GM21390 (cell line): Measurements from ENCODE around the gene CD99.
"Not testable (repeated sequence)": the region's sequence is repeated elsewhere in the genome, so short reads cannot be mapped to it uniquely, and the experiment has no call there.

Experiments
- ATAC-seq: cut with Tn5 transposase; IDR thresholded peaks from one replicate; pipeline ENCODE4 v1.9.1; 2021; ENCODE audit not compliant: unreplicated experiment

Gene CD99

DNA sequence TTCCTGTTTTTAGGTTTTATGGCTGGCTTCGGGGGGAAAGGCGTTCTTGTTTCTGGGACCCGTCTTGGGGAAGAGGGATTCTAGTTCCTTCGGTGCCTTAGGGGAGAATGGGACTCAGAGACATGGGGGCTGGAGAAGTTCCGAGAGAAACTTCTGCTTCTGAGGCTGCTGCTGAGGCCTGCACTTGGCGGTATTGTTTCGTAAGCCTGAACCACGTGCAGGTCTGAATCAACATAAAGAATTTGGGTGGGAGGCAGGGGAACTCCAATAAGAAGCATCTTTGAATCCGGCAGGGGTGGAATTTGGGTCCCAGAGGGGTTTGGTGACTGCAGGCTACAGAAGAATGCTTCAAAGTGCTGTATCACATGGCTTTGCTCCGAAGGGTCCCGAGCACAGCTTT is 75.8 kb downstream of the CD99 start:
- no peak for ATAC-seq

- no peak for ATAC-seq
Measured at GRCh38 chrX:2767631-2768455, 76.7 kb downstream of the CD99 start.

DNA sequence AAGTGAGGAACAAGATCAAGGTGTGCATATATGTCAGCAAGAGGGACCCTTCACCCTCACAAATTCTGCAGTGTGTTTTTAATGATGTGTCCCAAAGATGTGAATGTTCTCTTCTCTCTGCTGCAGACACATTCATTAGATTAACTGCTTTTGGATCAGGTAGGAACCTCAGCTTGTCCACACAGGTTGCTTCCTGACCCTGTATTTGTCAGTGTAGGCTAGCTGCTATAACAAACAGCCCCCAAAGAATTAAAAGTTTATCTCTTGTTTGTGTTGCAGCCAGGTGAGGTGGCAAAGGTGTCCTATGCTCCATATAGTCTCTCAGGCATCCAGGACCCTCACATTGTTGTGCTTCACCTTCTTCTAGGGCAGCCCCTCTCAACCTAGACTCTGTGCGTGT is 78.5 kb downstream of the CD99 start:
- no peak for ATAC-seq

DNA sequence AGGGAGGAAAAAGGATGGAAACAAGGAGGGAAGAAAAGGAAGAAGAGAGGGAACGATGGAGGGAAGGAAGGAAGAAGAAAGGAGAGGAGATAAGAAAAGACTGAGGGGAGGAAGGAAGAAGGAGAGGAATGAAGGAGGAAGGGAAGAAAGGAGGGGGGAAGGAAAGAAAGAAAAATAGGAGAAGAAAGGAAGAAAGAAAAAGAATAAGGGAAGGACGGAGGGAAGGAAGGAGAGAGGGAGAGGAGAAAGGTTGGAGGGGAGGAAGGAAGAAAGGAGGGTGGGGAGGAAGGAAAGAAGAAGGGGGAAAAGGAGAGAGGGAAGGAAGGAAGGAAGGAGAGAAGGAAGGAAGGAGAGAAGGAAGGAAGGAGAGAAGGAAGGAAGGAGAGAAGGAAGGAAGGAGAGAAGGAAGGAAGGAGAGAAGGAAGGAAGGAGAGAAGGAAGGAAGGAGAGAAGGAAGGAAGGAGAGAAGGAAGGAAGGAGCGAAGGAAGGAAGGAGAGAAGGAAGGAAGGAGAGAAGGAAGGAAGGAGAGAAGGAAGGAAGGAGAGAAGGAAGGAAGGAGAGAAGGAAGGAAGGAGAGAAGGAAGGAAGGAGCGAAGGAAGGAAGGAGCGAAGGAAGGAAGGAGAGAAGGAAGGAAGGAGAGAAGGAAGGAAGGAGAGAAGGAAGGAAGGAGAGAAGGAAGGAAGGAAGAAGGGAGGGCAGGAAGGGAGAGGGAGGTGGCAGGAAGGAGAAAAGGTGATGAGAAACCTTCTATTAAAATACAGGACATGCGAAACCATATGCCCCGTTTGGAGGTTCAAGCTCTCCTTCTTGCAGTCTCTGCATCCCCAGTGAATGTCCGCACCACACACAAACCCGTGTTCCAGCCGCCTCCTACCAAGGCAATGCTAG is 82.3 kb downstream of the CD99 start:
- not testable (repeated sequence) for ATAC-seq

DNA sequence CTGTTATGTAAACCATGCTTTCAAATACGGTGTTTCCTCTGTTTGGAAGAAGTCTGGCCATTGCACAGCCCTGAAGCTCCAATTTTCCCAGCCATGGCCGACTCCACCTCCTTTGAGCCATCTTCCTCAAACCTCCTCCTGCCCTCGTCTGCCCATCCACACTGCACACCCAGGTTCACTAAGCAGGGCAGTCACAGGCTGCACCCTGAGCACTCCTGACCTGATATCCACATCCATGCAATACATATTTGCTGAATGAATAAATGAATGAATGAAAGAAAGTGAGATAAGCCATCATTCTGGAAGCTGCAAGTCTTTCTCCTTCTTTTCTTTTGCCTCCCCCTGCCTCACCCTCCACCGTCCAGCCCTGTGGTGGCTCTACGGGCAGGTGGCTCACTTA is 83.0 kb downstream of the CD99 start:
- no peak for ATAC-seq

GRCh38 chrX:2774776-2775175 is 83.7 kb downstream of the CD99 start:
- no peak for ATAC-seq

GRCh38 chrX:2780472-2781225 is 89.6 kb downstream of the CD99 start:
- ATAC-seq: not testable (repeated sequence)

- no peak for ATAC-seq
Measured at GRCh38 chrX:2781226-2781571, 90.1 kb downstream of the CD99 start.

GRCh38 chrX:2781698-2782097 is 90.6 kb downstream of the CD99 start:
- ATAC-seq: no peak

DNA sequence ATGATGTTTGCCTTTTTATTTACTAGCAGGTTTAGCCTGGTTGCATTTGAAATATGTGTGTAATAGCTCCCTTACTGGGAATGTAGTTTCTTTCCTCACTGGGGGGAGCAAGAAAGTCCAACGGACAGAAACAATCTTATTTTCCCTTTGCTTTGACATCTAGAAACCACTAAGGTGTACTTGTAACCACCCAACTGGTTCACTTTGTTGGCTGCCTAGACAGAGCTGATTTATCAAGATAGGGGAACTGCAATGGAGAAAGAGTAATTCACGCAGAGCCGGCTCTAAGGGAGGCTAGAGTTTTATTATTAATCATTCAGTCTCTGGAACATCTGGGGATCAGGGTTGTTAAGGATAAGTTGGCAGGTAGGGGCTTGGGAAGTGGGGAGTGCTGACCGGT is 91.1 kb downstream of the CD99 start:
- ATAC-seq: no peak

- ATAC-seq: no peak
Measured at GRCh38 chrX:2782778-2783177, 91.7 kb downstream of the CD99 start.

DNA sequence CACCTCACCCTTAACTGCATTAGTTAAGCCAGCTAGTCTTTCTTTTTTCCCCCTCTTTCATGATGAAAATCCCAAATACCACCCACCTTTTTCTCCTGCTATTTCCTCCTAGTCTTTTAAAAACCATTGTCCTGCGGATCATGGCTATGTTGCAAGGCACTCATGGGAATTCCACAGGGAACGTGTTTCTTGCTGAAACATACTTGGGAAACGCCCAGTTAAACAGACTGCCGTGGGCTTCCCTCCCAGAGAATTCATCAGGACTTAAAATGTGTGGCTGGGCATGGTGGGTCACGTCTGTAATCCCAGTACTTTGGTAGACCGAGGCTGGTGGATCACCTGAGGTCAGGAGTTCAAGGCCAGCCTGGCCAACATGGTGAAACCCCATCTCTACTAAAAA is 92.9 kb downstream of the CD99 start:
- no peak for ATAC-seq

DNA sequence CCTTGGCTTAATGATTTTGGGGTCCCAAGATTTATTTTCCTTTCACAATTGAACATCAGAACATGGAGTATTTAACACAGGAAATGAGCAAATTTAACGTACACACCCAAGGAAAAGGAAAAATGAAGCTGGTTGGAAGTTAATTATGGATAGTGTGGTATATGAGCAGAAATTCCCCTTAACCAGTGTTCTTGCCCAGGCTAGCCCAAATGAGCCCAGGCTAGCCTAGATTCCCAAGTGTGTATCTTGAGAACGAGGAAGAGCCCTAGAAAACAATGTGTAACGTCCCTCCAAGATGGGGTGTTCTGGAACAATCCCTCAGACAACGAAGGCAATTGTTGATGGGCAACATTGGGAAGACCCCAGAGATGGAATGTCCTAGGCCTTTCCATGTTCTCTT is 94.4 kb downstream of the CD99 start:
- no peak for ATAC-seq

GRCh38 chrX:2788980-2789379 is 97.9 kb downstream of the CD99 start:
- ATAC-seq: no peak

- ATAC-seq: no peak
Measured at GRCh38 chrX:2789569-2789968, 98.5 kb downstream of the CD99 start.
